Body of pancreas (tissue), 4 donors: ENCODE measurements around the gene XNDC1N. TPM values are rescaled to one million over a fixed set of nuclear protein-coding genes. Genes with fewer than 3 reads are reported as not detected.
"Not testable (repeated sequence)": the region's sequence is repeated elsewhere in the genome, so short reads cannot be mapped to it uniquely, and the experiment has no call there.

Experiments
- ATAC-seq: fragments of 150-250 bp; one replicate; pipeline ENCODE4 v1.9.1; 2016
- DNase-seq, 4 donors: peaks; one replicate each; pipeline ENCODE4 v3.0.0-alpha.2; 2019
- H3K27ac ChIP-seq, 4 donors: fragments of 200-600 bp; sonication (generic); 1 replicate in 3 of 4; 2 replicates in 1 of 4; pipeline versions ENCODE4 v1.5.1 to v1.6.1; 2016 to 2019; ENCODE audit warnings: mild to moderate bottlenecking in 1 of 4, mixed read lengths in 1 of 4, moderate library complexity in 1 of 4
- H3K27me3 ChIP-seq, 2 donors: fragments of 200-600 bp; sonication (generic); one replicate each; pipeline ENCODE4 v1.6.0; 2016; ENCODE audit warnings: mild to moderate bottlenecking in 1 of 2
- H3K36me3 ChIP-seq, 2 donors: fragments of 200-600 bp; sonication (generic); replicated peaks in 1 of 2; 2 replicates each; pipeline ENCODE4 v1.5.1; 2016; ENCODE audit warnings: low read depth in 2 of 2; ENCODE audit not compliant: insufficient read depth in 1 of 2
- H3K4me1 ChIP-seq: fragments of 200-600 bp; sonication (generic); one replicate; pipeline ENCODE4 v1.6.0; 2016
- H3K4me3 ChIP-seq, 2 donors: fragments of 200-600 bp; sonication (generic); 1 replicate in 1 of 2; 2 replicates in 1 of 2; pipeline ENCODE4 v1.5.1; 2016 to 2019
- H3K9me3 ChIP-seq, 3 donors: fragments of 200-600 bp; sonication (generic); 1 replicate in 2 of 3; 2 replicates in 1 of 3; pipeline ENCODE4 v1.5.1; 2016
- POLR2A ChIP-seq, 3 donors: fragments of 450-650 bp; IDR thresholded peaks; one replicate each; pipeline ENCODE4 v1.6.1; 2016; ENCODE audit warnings: antibody characterized with exemption in 3 of 3, mild to moderate bottlenecking in 2 of 3
- WGBS, 2 donors: methylation state at CpG; one replicate each; pipeline ENCODE4 v1.1.5; 2017; 5-methylcytosine and 5-hydroxymethylcytosine counted together
- intact Hi-C: fragments of 100-400 bp; cut with DNase I; formaldehyde crosslinking; loops from one replicate; pipeline ENCODE4 v1.15.1; 2023
- total RNA-seq, 2 donors: library from RNA; depleted of rRNA; stranded (reverse); fragments of >200 nt; gene quantifications; one replicate each; pipeline ENCODE4 v1.1.0, GENCODE V29; 2016
- TF ChIP-seq, protein P1 (sequence below), 7 experiments: fragments of 450-650 bp in 4 of 7; fragments of 200-600 bp in 3 of 7; sonication (generic) in 3 of 7; IDR thresholded peaks; one replicate each; pipeline ENCODE4 v1.5.1; 2016 to 2019; ENCODE audit warnings: antibody characterized with exemption in 7 of 7

The XNDC1N gene
- total RNA-seq, 2 donors from 2014 or later: 7.3 to 14.5 TPM

GRCh38 chr11:71895961-71896360 lies 32.4 kb downstream of the XNDC1N start:
- no peaks in the 10 kb centered on the region for H3K9me3 ChIP-seq
- intact Hi-C loops: no loop called here
- H3K27me3 ChIP-seq: no peaks in the 10 kb centered on the region
- TF ChIP-seq, protein P1, sequence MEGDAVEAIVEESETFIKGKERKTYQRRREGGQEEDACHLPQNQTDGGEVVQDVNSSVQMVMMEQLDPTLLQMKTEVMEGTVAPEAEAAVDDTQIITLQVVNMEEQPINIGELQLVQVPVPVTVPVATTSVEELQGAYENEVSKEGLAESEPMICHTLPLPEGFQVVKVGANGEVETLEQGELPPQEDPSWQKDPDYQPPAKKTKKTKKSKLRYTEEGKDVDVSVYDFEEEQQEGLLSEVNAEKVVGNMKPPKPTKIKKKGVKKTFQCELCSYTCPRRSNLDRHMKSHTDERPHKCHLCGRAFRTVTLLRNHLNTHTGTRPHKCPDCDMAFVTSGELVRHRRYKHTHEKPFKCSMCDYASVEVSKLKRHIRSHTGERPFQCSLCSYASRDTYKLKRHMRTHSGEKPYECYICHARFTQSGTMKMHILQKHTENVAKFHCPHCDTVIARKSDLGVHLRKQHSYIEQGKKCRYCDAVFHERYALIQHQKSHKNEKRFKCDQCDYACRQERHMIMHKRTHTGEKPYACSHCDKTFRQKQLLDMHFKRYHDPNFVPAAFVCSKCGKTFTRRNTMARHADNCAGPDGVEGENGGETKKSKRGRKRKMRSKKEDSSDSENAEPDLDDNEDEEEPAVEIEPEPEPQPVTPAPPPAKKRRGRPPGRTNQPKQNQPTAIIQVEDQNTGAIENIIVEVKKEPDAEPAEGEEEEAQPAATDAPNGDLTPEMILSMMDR (IDR thresholded peaks at IDR 0.05): no peak
- no peak for TF ChIP-seq POLR2A (IDR thresholded peaks at IDR 0.05)
- no peak overlapping the region for H3K27ac ChIP-seq
- H3K4me3 ChIP-seq: no peak overlapping the region
- H3K36me3 ChIP-seq: no peaks in the 10 kb centered on the region
- WGBS, 2 donors: 88 to 95% methylated on average over 12 of the region's 12 CpGs
- ATAC-seq (no peak), DNase-seq (no peak)
- H3K4me1 ChIP-seq: no peaks in the 10 kb centered on the region

DNA sequence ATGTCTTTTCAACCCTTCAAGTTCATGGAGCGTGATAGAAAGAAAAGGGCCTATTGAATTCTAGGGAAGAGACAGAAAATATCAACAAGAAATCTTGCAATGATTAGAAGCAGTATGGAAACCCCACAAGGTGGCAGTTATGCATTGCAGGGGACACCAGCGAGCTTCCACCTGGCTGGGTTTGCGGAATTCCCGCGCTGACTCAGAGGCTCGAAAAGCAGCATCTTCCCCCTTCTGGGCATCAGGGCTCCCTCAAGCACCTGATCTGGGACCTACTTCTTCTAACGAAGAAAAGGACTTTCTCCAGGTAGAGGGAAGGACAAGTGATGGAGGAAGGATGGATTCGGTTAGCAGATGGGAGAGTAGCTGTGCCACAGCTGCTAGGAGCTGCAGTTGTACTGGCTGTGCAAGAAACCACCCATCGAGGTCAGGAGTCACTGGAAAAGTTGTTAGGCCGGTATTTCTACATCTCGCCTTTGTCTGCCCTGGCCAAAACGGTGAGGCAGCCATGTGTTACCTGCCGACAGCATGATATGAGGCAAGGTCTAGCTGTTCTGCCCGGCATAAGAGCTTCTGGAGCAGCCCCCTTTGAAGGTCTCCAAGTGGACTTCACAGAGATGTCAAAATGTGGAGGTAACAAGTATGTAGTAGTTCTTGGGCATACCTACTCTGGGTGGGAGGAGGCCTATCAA lies 39.1 kb downstream of the XNDC1N start:
- 70 to 88% methylated on average over 8 to 14 of the region's 14 CpGs for WGBS, 2 donors
- intact Hi-C loops, H3K9me3 ChIP-seq, H3K4me1 ChIP-seq, ATAC-seq, H3K36me3 ChIP-seq, H3K4me3 ChIP-seq, H3K27me3 ChIP-seq: not testable (repeated sequence)
- DNase-seq: peak; percentile 37 to 67 (median 52)
- peak overlapping the region in 1 of 4 donors; percentile 40 for H3K27ac ChIP-seq

- H3K4me3 ChIP-seq, H3K27me3 ChIP-seq, H3K9me3 ChIP-seq, H3K36me3 ChIP-seq, H3K4me1 ChIP-seq, ATAC-seq, intact Hi-C loops: not testable (repeated sequence)
- WGBS, 2 donors: 79 to 87% methylated on average over 14 of the region's 14 CpGs
- peak in 1 of 4 donors; percentile 25 for DNase-seq
- H3K27ac ChIP-seq: peak overlapping the region in 1 of 4 donors; percentile 16
Observed at GRCh38 chr11:71888335-71889010, 39.9 kb downstream of the XNDC1N start.

- intact Hi-C loops, ATAC-seq: not testable (repeated sequence)
- WGBS, 2 donors: 92 to 96% methylated on average over 12 of the region's 12 CpGs
Observed at GRCh38 chr11:71885806-71886205, 42.6 kb downstream of the XNDC1N start.

More at GRCh38 chr11:71885806-71886205, 42.6 kb downstream of the XNDC1N start:
- H3K27me3 ChIP-seq, DNase-seq, H3K27ac ChIP-seq, H3K4me1 ChIP-seq, H3K4me3 ChIP-seq, H3K36me3 ChIP-seq, H3K9me3 ChIP-seq: not testable (repeated sequence)

Other genes starting within 250 kb of the XNDC1N start
- gene DEFB108B, start 95.4 kb downstream of the XNDC1N start, total RNA-seq: not detected
- not detected for gene DEFB131B, start 50.1 kb downstream of the XNDC1N start, total RNA-seq
- gene RNF121, start 452 bp upstream of the XNDC1N start, total RNA-seq: 10 to 100 TPM; 17.9 to 24.4 TPM
- gene IL18BP, start 70.3 kb upstream of the XNDC1N start, total RNA-seq: 1 to 10 TPM; 3.1 to 9.6 TPM
- 100 to 1,000 TPM; 173 to 191 TPM for gene NUMA1, start 151.9 kb upstream of the XNDC1N start, total RNA-seq
- 1 to 10 TPM; 2.3 to 9.9 TPM for gene LRRC51, start 152.3 kb upstream of the XNDC1N start, total RNA-seq
- gene LAMTOR1, start 174.7 kb upstream of the XNDC1N start, total RNA-seq: 10 to 100 TPM; 65.6 to 66.9 TPM
- not detected for gene TOMT, start 177.3 kb upstream of the XNDC1N start, total RNA-seq
- 10 to 100 TPM; 14.2 to 22.1 TPM for gene ANAPC15, start 184.1 kb upstream of the XNDC1N start, total RNA-seq
- not detected for gene FOLR3, start 207.1 kb upstream of the XNDC1N start, total RNA-seq